NCI-H1930 (cell line): Measurements from ENCODE around the gene LTA.
A peak's percentile ranks its signal among the peaks of the same experiment; 100 is the strongest.
"Not testable (repeated sequence)": the region's sequence is repeated elsewhere in the genome, so short reads cannot be mapped to it uniquely, and the experiment has no call there.

Experiments used
- DNase-seq, 2 experiments: peaks; one replicate each; lab custom pipeline; 2025; lab: John Stamatoyannopoulos, UW

Gene LTA

DNA sequence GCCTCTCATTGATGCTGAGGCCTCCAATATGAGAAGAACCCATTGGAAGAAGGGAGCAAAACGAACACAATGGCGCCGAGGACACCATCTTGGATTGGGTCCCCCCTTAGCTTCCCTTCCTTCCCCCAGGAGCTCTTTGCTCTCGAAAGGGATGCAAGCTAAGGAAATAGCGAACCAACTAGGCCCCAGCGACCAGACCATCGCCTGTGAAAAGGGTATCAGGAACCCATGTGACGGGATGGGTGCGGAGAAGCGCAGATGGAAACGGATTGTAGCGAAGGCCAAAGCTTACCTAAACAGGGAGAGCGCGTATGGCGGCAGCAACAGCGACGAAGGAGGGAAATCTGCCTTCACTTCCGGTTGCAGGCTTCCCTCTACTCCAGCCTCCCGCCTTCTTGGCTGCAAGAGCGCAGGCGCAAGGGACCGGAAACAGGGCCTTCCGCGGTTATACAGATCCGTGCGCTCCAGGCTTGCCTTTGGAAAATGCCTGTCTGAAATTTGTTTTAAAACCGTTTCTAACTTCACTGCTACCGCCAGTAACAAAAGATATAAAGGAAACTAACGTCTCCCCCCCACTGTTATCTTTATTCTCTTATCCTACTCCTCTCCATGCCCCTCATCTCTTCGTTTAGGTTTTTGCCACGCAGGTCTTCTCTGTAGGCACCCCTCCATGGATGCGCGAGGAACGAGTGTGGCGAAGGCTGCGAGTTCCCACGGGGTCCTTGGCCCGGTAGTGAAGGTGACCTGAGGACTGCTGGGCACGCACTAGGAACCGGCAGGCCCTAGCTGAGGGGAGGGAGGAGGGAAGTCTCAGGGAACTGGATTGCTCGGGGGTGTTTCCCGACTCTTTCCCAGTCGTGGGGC is 30.2 kb upstream of the LTA start, which contains the start of gene DDX39B:
DDX39B (minus strand) TSS at position 346 of the 864 bp plus-strand sequence. CDS start 1,471 bp downstream, outside the sequence.
- DNase-seq: peak; percentile 94 to 95

GRCh38 chr6:31543639-31544038 is 28.4 kb upstream of the LTA start:
- DNase-seq: no peak

GRCh38 chr6:31544676-31545075 is 27.4 kb upstream of the LTA start:
- DNase-seq: no peak

- DNase-seq: no peak
These were observed 26.8 kb upstream of the LTA start for GRCh38 chr6:31545291-31545690.

DNA sequence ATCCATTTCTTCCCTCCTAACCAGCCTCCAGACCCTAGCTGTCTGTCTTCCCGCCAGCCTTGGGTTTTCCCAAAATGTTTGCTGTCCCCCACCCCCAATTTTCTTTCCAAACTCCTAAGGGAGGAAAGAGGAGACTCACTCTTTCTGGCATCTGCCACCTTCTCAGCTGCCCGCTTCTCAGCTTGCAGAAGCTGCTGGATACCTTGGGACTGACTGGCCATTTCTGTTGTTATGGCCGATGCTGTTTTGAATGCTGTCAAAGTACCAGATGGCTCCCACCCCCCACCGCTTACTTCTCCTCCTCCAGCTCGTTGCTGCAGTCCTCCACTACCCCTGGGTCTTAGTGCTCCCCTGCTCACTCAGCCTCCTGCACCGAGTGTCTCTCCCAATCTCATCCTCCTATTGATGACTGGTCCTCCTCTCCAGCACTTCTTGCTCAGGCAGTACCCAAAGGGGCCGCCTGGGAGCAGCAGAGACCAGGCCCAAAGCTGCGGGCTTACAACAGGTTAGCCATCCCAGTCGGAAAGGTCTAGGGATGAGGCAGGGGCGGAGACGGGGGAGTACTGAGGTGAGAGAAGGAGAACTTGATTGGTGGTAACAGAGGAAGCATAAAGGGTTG is 25.6 kb upstream of the LTA start, which contains the start of gene ATP6V1G2:
ATP6V1G2 (minus strand) TSS at position 270 of the 619 bp plus-strand sequence; CDS start at position 221, 49 bp downstream.
- peak; percentile 85 to 87 for DNase-seq

GRCh38 chr6:31546958-31547726 is 24.9 kb upstream of the LTA start, which contains the start of gene NFKBIL1:
TSS of gene NFKBIL1 (plus strand) at chr6:31547608. CDS start at chr6:31547695, 87 bp downstream.
- peak; percentile 95 to 97 for DNase-seq

DNA sequence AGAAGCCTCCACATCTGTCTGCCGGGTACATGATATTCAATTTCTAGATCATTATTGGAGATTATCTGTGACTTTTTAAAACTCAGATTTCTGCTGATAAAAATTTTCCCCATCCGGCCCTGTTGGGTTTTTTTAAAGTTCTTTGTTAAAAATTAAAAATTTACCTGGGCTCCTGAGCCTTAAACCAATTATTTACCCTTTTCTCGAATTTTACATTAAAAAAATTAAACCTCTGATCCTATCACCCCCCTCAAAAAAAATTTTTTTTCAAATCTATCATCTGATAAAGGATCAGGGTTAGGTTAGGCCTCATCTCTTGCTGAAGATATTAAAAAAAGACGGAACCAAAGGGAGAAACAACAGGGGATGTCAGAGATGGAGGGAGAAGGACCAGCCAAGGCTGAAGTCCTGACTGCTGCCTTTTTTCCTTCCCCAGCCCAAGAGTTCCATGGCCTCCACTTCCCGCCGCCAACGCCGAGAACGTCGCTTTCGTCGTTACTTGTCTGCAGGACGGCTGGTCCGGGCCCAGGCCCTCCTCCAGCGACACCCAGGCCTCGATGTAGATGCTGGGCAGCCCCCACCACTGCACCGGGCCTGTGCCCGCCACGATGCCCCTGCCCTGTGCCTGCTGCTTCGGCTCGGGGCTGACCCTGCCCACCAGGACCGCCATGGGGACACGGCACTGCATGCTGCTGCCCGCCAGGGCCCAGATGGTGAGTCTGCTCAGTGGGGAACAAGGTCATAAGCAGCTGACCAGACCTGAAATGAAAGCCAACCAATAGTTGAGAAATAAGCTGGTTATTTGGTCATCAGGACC is 24.2 kb upstream of the LTA start:
- DNase-seq: no peak

GRCh38 chr6:31548544-31548873 is 23.6 kb upstream of the LTA start:
- no peak for DNase-seq

GRCh38 chr6:31551371-31551770 is 20.7 kb upstream of the LTA start:
- not testable (repeated sequence) for DNase-seq

DNA sequence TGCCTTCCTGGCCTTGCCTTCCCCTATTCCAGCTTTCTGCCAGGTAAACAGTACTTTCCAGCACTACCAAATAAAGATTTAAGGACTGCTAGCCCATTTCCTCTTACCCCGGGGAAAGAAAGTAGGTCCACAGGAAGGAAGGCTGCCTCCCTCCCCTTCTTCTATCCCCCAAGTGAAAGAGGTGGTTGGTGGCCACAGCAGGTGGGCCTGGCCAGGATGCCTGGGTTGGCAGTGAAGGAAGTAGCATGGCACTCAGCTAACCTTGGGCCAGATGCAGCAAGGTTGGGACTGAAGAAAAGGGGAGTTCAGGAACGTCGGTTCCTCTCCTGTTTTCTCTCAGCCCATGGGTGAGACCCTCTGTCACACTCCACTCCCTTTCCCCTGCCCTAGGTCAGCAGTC is 15.8 kb upstream of the LTA start:
- DNase-seq: no peak

DNA sequence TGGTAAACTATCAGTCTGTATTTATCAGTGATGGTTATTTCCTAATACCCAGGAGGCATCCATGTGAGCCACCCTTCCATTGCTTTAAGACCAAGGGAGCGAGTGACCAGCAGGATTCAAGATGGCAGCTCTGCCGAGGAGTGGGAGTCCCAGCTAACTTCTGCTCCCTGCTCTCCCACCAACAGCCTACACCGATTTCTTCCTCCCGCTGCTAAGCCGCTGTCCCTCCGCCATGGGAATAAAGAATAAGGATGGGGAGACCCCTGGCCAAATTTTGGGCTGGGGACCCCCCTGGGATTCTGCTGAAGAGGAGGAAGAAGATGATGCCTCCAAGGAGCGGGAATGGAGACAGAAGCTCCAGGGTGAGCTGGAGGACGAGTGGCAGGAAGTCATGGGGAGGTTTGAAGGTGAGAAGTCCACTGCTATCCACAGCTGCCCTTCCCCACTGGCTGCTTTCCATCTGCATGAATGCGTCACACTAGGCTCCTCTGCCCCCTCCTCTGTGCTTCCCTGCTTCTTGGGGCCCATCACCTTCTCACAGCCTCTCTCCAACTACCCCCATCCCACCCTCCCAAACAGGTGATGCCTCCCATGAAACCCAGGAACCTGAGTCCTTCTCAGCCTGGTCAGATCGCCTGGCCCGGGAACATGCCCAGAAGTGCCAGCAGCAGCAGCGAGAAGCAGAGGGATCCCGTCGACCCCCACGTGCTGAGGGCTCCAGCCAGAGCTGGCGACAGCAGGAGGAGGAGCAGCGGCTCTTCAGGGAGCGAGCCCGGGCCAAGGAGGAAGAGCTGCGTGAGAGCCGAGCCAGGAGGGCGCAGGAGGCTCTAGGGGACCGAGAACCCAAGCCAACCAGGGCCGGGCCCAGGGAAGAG is 14.4 kb upstream of the LTA start:
- DNase-seq: no peak

DNA sequence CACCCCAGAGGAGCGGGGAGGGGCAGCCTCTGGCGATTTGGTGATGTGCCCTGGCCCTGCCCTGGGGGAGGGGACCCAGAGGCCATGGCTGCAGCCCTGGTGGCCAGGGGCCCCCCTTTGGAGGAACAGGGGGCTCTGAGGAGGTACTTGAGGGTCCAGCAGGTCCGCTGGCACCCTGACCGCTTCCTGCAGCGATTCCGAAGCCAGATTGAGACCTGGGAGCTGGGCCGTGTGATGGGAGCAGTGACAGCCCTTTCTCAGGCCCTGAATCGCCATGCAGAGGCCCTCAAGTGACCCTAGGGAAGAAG is 13.8 kb upstream of the LTA start:
- no peak for DNase-seq

GRCh38 chr6:31558631-31559500 is 13.2 kb upstream of the LTA start:
- no peak for DNase-seq

DNA sequence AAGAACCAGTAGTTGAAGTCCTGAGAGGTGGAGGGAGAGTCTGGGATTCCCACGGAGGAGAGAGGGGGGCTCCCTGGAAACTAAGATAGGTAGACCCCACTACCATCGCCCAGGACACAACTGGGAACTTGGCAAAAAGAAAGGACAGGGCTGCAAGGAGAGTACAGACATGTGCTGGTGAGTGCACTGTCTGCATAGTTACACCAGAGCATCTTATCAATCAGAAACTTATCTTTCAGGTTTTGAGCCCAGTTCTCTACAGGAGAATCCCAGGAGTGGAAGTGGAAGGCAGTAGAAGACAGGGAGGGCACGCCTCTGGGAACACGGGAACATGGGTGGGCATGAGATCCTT is 12.5 kb upstream of the LTA start:
- no peak for DNase-seq

DNA sequence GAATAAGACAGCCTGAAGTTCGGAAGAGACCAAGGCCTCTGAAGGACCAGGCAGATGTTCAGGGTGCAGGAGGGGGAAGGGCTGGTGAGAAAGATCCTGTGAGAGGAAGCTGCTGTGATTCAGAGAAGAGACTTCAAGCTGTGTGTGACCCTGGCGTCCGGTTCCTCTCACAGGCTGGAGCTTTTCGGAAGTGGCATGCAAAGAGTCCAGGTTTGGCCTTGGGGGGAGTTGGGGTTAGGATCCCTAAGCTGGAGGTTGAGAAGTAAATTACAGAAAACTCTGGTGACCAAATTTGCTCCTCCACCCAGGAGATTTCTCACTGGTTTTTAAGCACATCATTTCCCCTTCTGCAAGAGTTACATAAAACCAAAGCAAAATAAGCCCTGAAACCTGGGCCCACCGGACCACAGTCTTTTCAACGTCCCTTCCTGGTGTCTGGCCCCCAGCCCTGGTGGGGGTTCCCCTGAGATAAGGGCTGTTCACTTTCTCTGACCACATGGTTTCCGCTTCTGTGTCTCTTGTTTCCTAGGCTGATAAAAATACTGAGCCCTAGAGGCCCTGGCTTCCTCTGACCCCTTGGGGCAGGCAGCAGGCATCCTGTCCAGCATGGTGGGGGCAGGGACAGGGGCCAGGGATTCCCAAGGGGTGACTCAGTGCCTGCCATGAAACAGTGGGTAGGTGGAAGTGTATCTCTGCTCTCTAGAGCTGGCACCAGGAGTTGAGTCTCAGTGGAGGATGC is 12.0 kb upstream of the LTA start:
- DNase-seq: no peak

DNA sequence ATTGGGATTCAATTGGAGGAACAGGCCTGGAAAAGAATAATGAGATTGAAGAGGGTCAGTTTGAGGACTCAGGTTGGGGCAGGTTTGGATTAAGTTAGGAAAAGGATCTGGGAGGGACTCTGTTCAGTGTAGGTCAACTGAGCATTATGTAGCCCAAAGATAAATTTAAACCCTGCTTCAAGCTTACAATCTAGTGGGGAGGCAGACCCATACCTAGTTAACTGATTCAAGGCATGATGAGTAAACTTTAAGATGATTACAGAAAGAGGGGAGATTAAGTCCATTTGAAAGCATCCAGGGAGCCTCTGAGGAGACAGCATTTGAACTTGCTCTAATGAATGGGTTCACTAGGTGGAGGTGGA is 11.4 kb upstream of the LTA start:
- DNase-seq: no peak

DNA sequence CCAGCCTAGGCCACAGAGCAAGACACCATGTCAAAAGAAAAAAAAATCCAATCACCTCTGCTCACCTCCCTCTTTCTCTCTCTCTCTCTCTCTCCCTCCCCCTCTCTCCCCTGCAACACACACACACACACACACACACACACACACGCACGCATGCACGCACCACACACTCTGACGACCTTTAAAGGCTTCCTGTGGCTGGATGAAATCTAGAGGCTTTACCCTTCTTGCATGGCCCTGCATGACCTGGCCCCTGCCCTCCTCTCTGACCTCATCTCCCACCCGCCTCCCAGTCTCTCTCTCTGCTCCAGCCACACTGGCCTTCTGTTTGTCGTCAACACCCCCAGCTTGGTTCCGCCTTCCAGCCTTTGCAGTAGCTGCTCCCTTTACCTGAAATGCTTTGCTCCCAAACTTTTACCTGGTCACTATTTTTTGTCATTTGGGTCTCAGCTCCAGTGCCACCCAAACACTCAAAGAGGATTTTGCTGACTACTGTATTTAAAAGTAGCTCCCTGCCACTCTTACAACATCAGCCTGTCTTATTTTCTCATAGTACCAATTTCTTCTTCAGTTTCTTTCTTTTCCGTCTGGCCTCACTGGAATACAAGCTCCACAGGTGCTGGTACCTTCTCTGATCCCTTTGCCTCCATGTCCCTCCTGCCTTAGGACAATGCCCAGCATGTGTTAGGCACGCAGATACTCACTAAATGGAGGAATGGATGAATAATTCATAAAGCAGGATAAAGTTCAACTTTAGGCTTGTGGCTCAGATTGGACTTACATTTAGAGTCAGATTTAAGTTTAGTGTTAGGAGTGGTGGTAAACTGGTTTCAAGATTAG is 4.3 kb upstream of the LTA start:
- no peak for DNase-seq

GRCh38 chr6:31568537-31568961 is 3.5 kb upstream of the LTA start:
- DNase-seq: no peak
